GM23338 (cell line): ENCODE results near the gene ROBO1. TPM values are rescaled to one million over a fixed set of nuclear protein-coding genes. Genes with fewer than 3 reads are reported as not detected.

Experiments
- ATAC-seq: fragments of 200-7000 bp; cut with Tn5 transposase; 3 replicates; pipeline ENCODE4 v1.9.1; 2020
- DNase-seq: peaks from one replicate; pipeline ENCODE4 v3.0.0-alpha.2; 2015; ENCODE audit warnings: low spot score
- H2AFZ ChIP-seq: fragments of 200-600 bp; sonication (generic); 2 replicates; pipeline ENCODE4 v1.8.0; 2016; ENCODE audit warnings: antibody characterized with exemption, mild to moderate bottlenecking, moderate library complexity
- H3F3A ChIP-seq: fragments of 200-600 bp; sonication (generic); replicated peaks from 2 replicates; pipeline ENCODE4 v1.8.0; 2017; ENCODE audit warnings: antibody characterized with exemption, mixed run types, low read depth
- H3K27ac ChIP-seq: fragments of 200-600 bp; sonication (generic); 2 replicates; pipeline ENCODE4 v1.6.1; 2016; ENCODE audit warnings: low read depth
- H3K27me3 ChIP-seq: fragments of 200-600 bp; sonication (generic); 2 replicates; pipeline ENCODE4 v1.8.0; 2016; ENCODE audit warnings: mild to moderate bottlenecking, mixed run types, moderate library complexity; ENCODE audit not compliant: insufficient read depth
- H3K36me3 ChIP-seq: fragments of 200-600 bp; sonication (generic); 2 replicates; pipeline ENCODE4 v1.8.0; 2016; ENCODE audit warnings: mild to moderate bottlenecking; ENCODE audit not compliant: insufficient read depth
- H3K4me1 ChIP-seq: fragments of 200-600 bp; sonication (generic); 2 replicates; pipeline ENCODE4 v1.8.0; 2016; ENCODE audit warnings: mild to moderate bottlenecking, moderate library complexity; ENCODE audit not compliant: insufficient read depth
- H3K4me2 ChIP-seq: fragments of 200-600 bp; sonication (generic); 2 replicates; pipeline ENCODE4 v1.7.1; 2017; ENCODE audit warnings: mixed run types
- H3K4me3 ChIP-seq: fragments of 200-600 bp; sonication (generic); 2 replicates; pipeline ENCODE4 v1.6.1; 2016; ENCODE audit warnings: mixed run types
- H3K79me2 ChIP-seq: fragments of 200-600 bp; sonication (generic); replicated peaks from 2 replicates; pipeline ENCODE4 v1.8.0; 2017; ENCODE audit warnings: mild to moderate bottlenecking; ENCODE audit not compliant: insufficient read depth
- H3K9me2 ChIP-seq: fragments of 200-600 bp; sonication (generic); 2 replicates; pipeline ENCODE4 v1.8.0; 2017; ENCODE audit not compliant: insufficient read depth
- H4K20me1 ChIP-seq: fragments of 200-600 bp; sonication (generic); replicated peaks from 2 replicates; pipeline ENCODE4 v1.8.0; 2017; ENCODE audit warnings: mild to moderate bottlenecking; ENCODE audit not compliant: insufficient read depth
- H3K27ac Mint-ChIP-seq: 2 replicates; pipeline ENCODE4 v1.8.0; 2020; ENCODE audit warnings: inconsistent platforms, mild to moderate bottlenecking, moderate library complexity, mixed read lengths
- H3K27me3 Mint-ChIP-seq: 3 replicates; pipeline ENCODE4 v1.8.0; 2022; ENCODE audit warnings: low read depth, mild to moderate bottlenecking, moderate library complexity, mixed read lengths, inconsistent platforms; ENCODE audit not compliant: insufficient read depth, poor library complexity
- H3K36me3 Mint-ChIP-seq: 3 replicates; pipeline ENCODE4 v1.8.0; 2021; ENCODE audit warnings: low read depth, mild to moderate bottlenecking, inconsistent platforms, moderate library complexity, mixed read lengths
- H3K4me1 Mint-ChIP-seq: 3 replicates; pipeline ENCODE4 v1.8.0; 2020; ENCODE audit warnings: mild to moderate bottlenecking, inconsistent platforms, mixed read lengths
- H3K4me3 Mint-ChIP-seq: 3 replicates; pipeline ENCODE4 v1.8.0; 2021; ENCODE audit warnings: moderate library complexity, mild to moderate bottlenecking, inconsistent platforms, mixed read lengths
- H3K9me3 Mint-ChIP-seq: 3 replicates; pipeline ENCODE4 v1.8.0; 2020; ENCODE audit warnings: moderate library complexity, mild to moderate bottlenecking, inconsistent platforms, mixed read lengths
- CREB1 ChIP-seq: fragments of 250-450 bp; sonication (Bioruptor Pico); IDR thresholded peaks from 2 replicates; pipeline ENCODE4 v1.5.0; 2020; ENCODE audit warnings: low read depth, mild to moderate bottlenecking, moderate library complexity
- CTCF ChIP-seq, 2 experiments: fragments of 200-600 bp in 1 of 2; sonication (generic) in 1 of 2; conservative IDR thresholded peaks; 2 replicates each; pipeline versions ENCODE4 v1.5.1 to v1.6.1; 2016 to 2017; ENCODE audit warnings: antibody characterized with exemption in 2 of 2, low read depth in 2 of 2, mild to moderate bottlenecking in 2 of 2, moderate library complexity in 1 of 2
- EZH2 ChIP-seq: fragments of 200-600 bp; sonication (generic); IDR thresholded peaks from one replicate; pipeline ENCODE4 v1.8.0; 2017; ENCODE audit warnings: antibody characterized with exemption, mild to moderate bottlenecking, low read depth; ENCODE audit not compliant: unreplicated experiment
- JUNB ChIP-seq: IDR thresholded peaks from one replicate; pipeline ENCODE4 v1.6.1; 2016; ENCODE audit warnings: antibody characterized with exemption; ENCODE audit not compliant: unreplicated experiment
- NANOG ChIP-seq: IDR thresholded peaks from 2 replicates; pipeline ENCODE4 v1.6.1; 2016; ENCODE audit warnings: antibody characterized with exemption, borderline replicate concordance
- POLR2AphosphoS5 ChIP-seq: IDR thresholded peaks from 2 replicates; pipeline ENCODE4 v1.6.1; 2016; ENCODE audit warnings: antibody characterized with exemption, low read depth
- REST ChIP-seq: IDR thresholded peaks from one replicate; pipeline ENCODE4 v1.6.1; 2018; ENCODE audit warnings: antibody characterized with exemption; ENCODE audit not compliant: unreplicated experiment
- STAT1 ChIP-seq: IDR thresholded peaks from one replicate; pipeline ENCODE4 v1.6.1; 2016; ENCODE audit warnings: antibody characterized with exemption; ENCODE audit not compliant: unreplicated experiment
- ZNF114 ChIP-seq: fragments of 250-450 bp; sonication (Bioruptor Pico); IDR thresholded peaks from 2 replicates; pipeline ENCODE4 v1.5.0; 2020; ENCODE audit warnings: mild to moderate bottlenecking, moderate library complexity
- ZNF331 ChIP-seq: fragments of 250-450 bp; sonication (Bioruptor Pico); IDR thresholded peaks from 2 replicates; pipeline ENCODE4 v1.5.0; 2020; ENCODE audit warnings: low read depth, mild to moderate bottlenecking, moderate library complexity
- polyA plus RNA-seq: library from polyadenylated mRNA; unstranded; fragments of >200 nt; fragmentation: Nextera tagmentation; extraction: Ambion mirVana; gene quantifications from 2 replicates; pipeline ENCODE4 v1.2.1, GENCODE V29; 2016
- total RNA-seq: library from RNA; depleted of rRNA; stranded (reverse); fragments of >200 nt; shearing (Covaris generic); gene quantifications from 2 replicates; pipeline ENCODE4 v1.2.3, GENCODE V29; 2014
- TF ChIP-seq, protein P1 (sequence below): IDR thresholded peaks from 2 replicates; pipeline ENCODE4 v1.6.1; 2016; ENCODE audit warnings: antibody characterized with exemption

Gene ROBO1
- total and polyA plus RNA-seq, 2 experiments from 2014 or later = 19.2 to 78.3 TPM

DNA sequence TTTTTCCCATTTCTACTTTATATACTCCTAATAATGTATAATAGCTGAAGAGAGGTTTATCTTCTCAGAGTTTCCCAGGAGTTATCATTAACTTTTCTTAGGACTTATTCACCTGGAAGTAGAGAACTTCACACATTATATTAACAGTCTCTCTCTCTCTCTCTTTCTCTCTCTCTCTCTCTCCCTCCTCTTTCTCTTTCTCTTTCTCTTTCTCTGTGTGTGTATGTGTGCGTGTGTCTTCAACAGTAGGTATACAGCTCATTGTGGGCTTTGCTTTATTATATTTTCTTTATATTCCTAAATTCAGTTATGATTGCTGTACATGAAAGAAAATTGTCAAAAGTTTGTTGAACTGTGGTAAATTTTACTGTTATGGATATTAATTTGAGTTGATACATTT, 353.8 kb downstream of the ROBO1 start:
- Histone ChIP-seq H3K4me2 (no peak overlapping the region), H3K4me3 (no peak overlapping the region), H3K9me2 (no peaks in the 10 kb centered on the region), H3K4me1 (no peaks in the 10 kb centered on the region), H3K27me3 (no peaks in the 10 kb centered on the region), H2AFZ (no peak overlapping the region), H3K36me3 (no peaks in the 10 kb centered on the region), H3F3A (no peaks in the 10 kb centered on the region), H3K79me2 (no peaks in the 10 kb centered on the region), H3K27ac (no peak overlapping the region), H4K20me1 (no peaks in the 10 kb centered on the region)
- no peak overlapping the region for H3K4me3 Mint-ChIP-seq
- H3K27me3 Mint-ChIP-seq = no peaks in the 10 kb centered on the region
- no peak overlapping the region for H3K27ac Mint-ChIP-seq
- TF ChIP-seq ZNF114 (CRISPR knock-in tag) (no peak), CTCF (conservative IDR thresholded peaks at IDR 0.05; ENCODE audit: low read depth in 2 of 2) (no peak), REST (no peak), POLR2AphosphoS5 (no peak), EZH2 (no peak), NANOG (no peak)
- no peaks in the 10 kb centered on the region for H3K9me3 Mint-ChIP-seq
- no peaks in the 10 kb centered on the region for H3K4me1 Mint-ChIP-seq
- ATAC-seq = no peak
- H3K36me3 Mint-ChIP-seq = no peaks in the 10 kb centered on the region
- DNase-seq = no peak

GRCh38 chr3:79412537-79412936, 355.3 kb downstream of the ROBO1 start:
- no peaks in the 10 kb centered on the region for H4K20me1 ChIP-seq
- no peak overlapping the region for H3K27ac Mint-ChIP-seq
- H3K27me3 ChIP-seq = no peaks in the 10 kb centered on the region
- H3K36me3 Mint-ChIP-seq = no peaks in the 10 kb centered on the region
- no peak overlapping the region for H3K27ac ChIP-seq
- no peaks in the 10 kb centered on the region for H3K4me1 ChIP-seq
- H3K4me3 ChIP-seq = no peak overlapping the region
- 0 out of 2 replicates have a peak overlapping the region, but pooled peaks have one; percentile 4 for H2AFZ ChIP-seq
- H3K4me1 Mint-ChIP-seq = no peaks in the 10 kb centered on the region
- H3K4me3 Mint-ChIP-seq = no peak overlapping the region
- no peaks in the 10 kb centered on the region for H3K36me3 ChIP-seq
- ATAC-seq (no peak), DNase-seq (no peak)
- no peaks in the 10 kb centered on the region for H3K79me2 ChIP-seq
- no peaks in the 10 kb centered on the region for H3K27me3 Mint-ChIP-seq
- no peak overlapping the region for H3K4me2 ChIP-seq
- no peaks in the 10 kb centered on the region for H3F3A ChIP-seq
- no peaks in the 10 kb centered on the region for H3K9me2 ChIP-seq
- no peaks in the 10 kb centered on the region for H3K9me3 Mint-ChIP-seq
- TF ChIP-seq ZNF114 (CRISPR knock-in tag) (no peak), REST (no peak), JUNB (no peak), CREB1 (no peak), EZH2 (no peak), ZNF331 (CRISPR knock-in tag) (no peak), STAT1 (no peak)
- TF ChIP-seq, protein P1, sequence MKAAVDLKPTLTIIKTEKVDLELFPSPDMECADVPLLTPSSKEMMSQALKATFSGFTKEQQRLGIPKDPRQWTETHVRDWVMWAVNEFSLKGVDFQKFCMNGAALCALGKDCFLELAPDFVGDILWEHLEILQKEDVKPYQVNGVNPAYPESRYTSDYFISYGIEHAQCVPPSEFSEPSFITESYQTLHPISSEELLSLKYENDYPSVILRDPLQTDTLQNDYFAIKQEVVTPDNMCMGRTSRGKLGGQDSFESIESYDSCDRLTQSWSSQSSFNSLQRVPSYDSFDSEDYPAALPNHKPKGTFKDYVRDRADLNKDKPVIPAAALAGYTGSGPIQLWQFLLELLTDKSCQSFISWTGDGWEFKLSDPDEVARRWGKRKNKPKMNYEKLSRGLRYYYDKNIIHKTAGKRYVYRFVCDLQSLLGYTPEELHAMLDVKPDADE = no peak
